ENCODE data around the gene CEP57. TPM values are rescaled to one million over a fixed set of nuclear protein-coding genes. Genes with fewer than 3 reads are reported as not detected.

Gene CEP57
- total RNA-seq, 1 experiment from 2014 or later = 38.1 TPM

GRCh38 chr11:95793116-95793515 is 2.8 kb downstream of the CEP57 start:
- intact Hi-C loops (cut with micrococcal nuclease) = loop anchor here (5.0 kb wide), 1 partner anchor 244 kb away; no protein-coding TSS in a partner anchor
- ChIA-PET POLR2A (ENCODE audit: unreplicated experiment) (no interaction called here), CTCF (no interaction called here)
- BruUV-seq (replicated peaks) = no TSS peak
- no peaks in the 10 kb centered on the region for H3K36me3 ChIP-seq (ENCODE audit: low read depth, low read length)
- H3K9ac ChIP-seq (ENCODE audit: low read length) = no peak overlapping the region
- H3K9me3 ChIP-seq (ENCODE audit: low read length) = no peaks in the 10 kb centered on the region
- DNase-seq (no peak), ATAC-seq (no peak)
- H4K20me1 ChIP-seq (ENCODE audit: low read length) = 0 out of 2 replicates have a peak, but pooled peaks cover 8% of the 10 kb centered on the region
- H3F3A ChIP-seq (ENCODE audit: low read length, unreplicated experiment) = no peaks in the 10 kb centered on the region
- H3K4me2 ChIP-seq (ENCODE audit: low read length) = peak overlapping the region; percentile 97
- H3K4me1 ChIP-seq (ENCODE audit: insufficient read depth, low read length) = peaks cover 35% of the 10 kb centered on the region
- TF ChIP-seq CTCF (conservative IDR thresholded peaks at IDR 0.05; ENCODE audit: low read depth, low read length) = no peak
- no peak for TF ChIP-seq EZH2phosphoT487 (IDR thresholded peaks at IDR 0.05; ENCODE audit: borderline replicate concordance, low read length)
- no peak for TF ChIP-seq EZH2 (IDR thresholded peaks at IDR 0.05; ENCODE audit: low read length, unreplicated experiment)
- H2AFZ ChIP-seq (ENCODE audit: low read length) = no peak overlapping the region
- no peak overlapping the region for H3K27ac ChIP-seq (ENCODE audit: low read length)
- peaks cover 79% of the 10 kb centered on the region for H3K79me2 ChIP-seq (ENCODE audit: low read length)
- no peaks in the 10 kb centered on the region for H3K9me2 ChIP-seq (replicated peaks; ENCODE audit: low read length)
- H3K27me3 ChIP-seq (ENCODE audit: low read length) = no peaks in the 10 kb centered on the region
- peak overlapping the region; percentile 86; the same call in 1 of the 2 replicates for H3K4me3 ChIP-seq (ENCODE audit: low read length)

- BruUV-seq (replicated peaks) = no TSS peak
- ChIA-PET POLR2A (ENCODE audit: unreplicated experiment) (interaction anchor here (0.5 kb wide), 1 partner anchor 727 kb away, joined by 7 read pairs; no protein-coding TSS in a partner anchor), CTCF (no interaction called here)
- 0 out of 2 replicates have a peak, but pooled peaks cover 8% of the 10 kb centered on the region for H4K20me1 ChIP-seq (ENCODE audit: low read length)
- no peaks in the 10 kb centered on the region for H3K9me3 ChIP-seq (ENCODE audit: low read length)
- peaks cover 69% of the 10 kb centered on the region for H3K79me2 ChIP-seq (ENCODE audit: low read length)
- peaks cover 29% of the 10 kb centered on the region for H3K4me1 ChIP-seq (ENCODE audit: insufficient read depth, low read length)
- no peak overlapping the region for H3K9ac ChIP-seq (ENCODE audit: low read length)
- peak; percentile 52 for DNase-seq
- H3K36me3 ChIP-seq (ENCODE audit: low read depth, low read length) = peaks cover 4% of the 10 kb centered on the region
- H3F3A ChIP-seq (ENCODE audit: low read length, unreplicated experiment) = no peaks in the 10 kb centered on the region
- H3K27me3 ChIP-seq (ENCODE audit: low read length) = no peaks in the 10 kb centered on the region
- H3K9me2 ChIP-seq (replicated peaks; ENCODE audit: low read length) = no peaks in the 10 kb centered on the region
- no peak for ATAC-seq
- H3K27ac ChIP-seq (ENCODE audit: low read length) = no peak overlapping the region
- H3K4me2 ChIP-seq (ENCODE audit: low read length) = peak overlapping the region; percentile 51
- TF ChIP-seq EZH2 (IDR thresholded peaks at IDR 0.05; ENCODE audit: low read length, unreplicated experiment) (no peak), CTCF (conservative IDR thresholded peaks at IDR 0.05; ENCODE audit: low read depth, low read length) (no peak), EZH2phosphoT487 (IDR thresholded peaks at IDR 0.05; ENCODE audit: borderline replicate concordance, low read length) (no peak)
- H3K4me3 ChIP-seq (ENCODE audit: low read length) = peak overlapping the region; percentile 12; the same call in 1 of the 2 replicates
- no peak overlapping the region for H2AFZ ChIP-seq (ENCODE audit: low read length)
- intact Hi-C loops (cut with micrococcal nuclease) = loop anchor here (5.0 kb wide), 1 partner anchor 243 kb away; no protein-coding TSS in a partner anchor
Observed at GRCh38 chr11:95794086-95794485, 3.8 kb downstream of the CEP57 start.

GRCh38 chr11:95795627-95796295 is 5.5 kb downstream of the CEP57 start:
- no TSS peak for BruUV-seq (replicated peaks)
- H3K9me2 ChIP-seq (replicated peaks; ENCODE audit: low read length) = no peaks in the 10 kb centered on the region
- no peaks in the 10 kb centered on the region for H3K9me3 ChIP-seq (ENCODE audit: low read length)
- no peak for TF ChIP-seq CTCF (conservative IDR thresholded peaks at IDR 0.05; ENCODE audit: low read depth, low read length)
- no peak for TF ChIP-seq EZH2 (IDR thresholded peaks at IDR 0.05; ENCODE audit: low read length, unreplicated experiment)
- no peak for TF ChIP-seq EZH2phosphoT487 (IDR thresholded peaks at IDR 0.05; ENCODE audit: borderline replicate concordance, low read length)
- ChIA-PET POLR2A (ENCODE audit: unreplicated experiment) (no interaction called here), CTCF (no interaction called here)
- H3K79me2 ChIP-seq (ENCODE audit: low read length) = peaks cover 65% of the 10 kb centered on the region
- 0 out of 2 replicates have a peak, but pooled peaks cover 8% of the 10 kb centered on the region for H4K20me1 ChIP-seq (ENCODE audit: low read length)
- no peak overlapping the region for H3K4me2 ChIP-seq (ENCODE audit: low read length)
- intact Hi-C loops (cut with micrococcal nuclease) = no loop called here
- H3K4me3 ChIP-seq (ENCODE audit: low read length) = no peak overlapping the region
- H3K4me1 ChIP-seq (ENCODE audit: insufficient read depth, low read length) = peaks cover 29% of the 10 kb centered on the region
- H3K27me3 ChIP-seq (ENCODE audit: low read length) = no peaks in the 10 kb centered on the region
- peaks cover 16% of the 10 kb centered on the region for H3K36me3 ChIP-seq (ENCODE audit: low read depth, low read length)
- no peak overlapping the region for H3K9ac ChIP-seq (ENCODE audit: low read length)
- no peak overlapping the region for H3K27ac ChIP-seq (ENCODE audit: low read length)
- no peak overlapping the region for H2AFZ ChIP-seq (ENCODE audit: low read length)
- H3F3A ChIP-seq (ENCODE audit: low read length, unreplicated experiment) = no peaks in the 10 kb centered on the region
- DNase-seq (no peak), ATAC-seq (no peak)
